Vagina (tissue), 2 donors: ENCODE measurements around the gene MAF.

Experiments used
- CTCF ChIP-seq, 3 experiments: fragments of 450-650 bp in 2 of 3; fragments of 200-600 bp in 1 of 3; sonication (generic) in 1 of 3; IDR thresholded peaks; one replicate each; pipeline ENCODE4 v1.5.1; 2017 to 2019; ENCODE audit warnings: antibody characterized with exemption in 3 of 3, mild to moderate bottlenecking in 2 of 3, moderate library complexity in 2 of 3
- POLR2A ChIP-seq, 2 donors: fragments of 450-650 bp; IDR thresholded peaks; one replicate each; pipeline ENCODE4 v1.6.1; 2017; ENCODE audit warnings: antibody characterized with exemption in 2 of 2, mild to moderate bottlenecking in 2 of 2, moderate library complexity in 2 of 2

GRCh38 chr16:79602628-79603014 lies 2.1 kb upstream of the MAF start:
- TF ChIP-seq CTCF (IDR thresholded peaks at IDR 0.05), result no peak
- TF ChIP-seq POLR2A (IDR thresholded peaks at IDR 0.05), result no peak
